SU-DHL-6 (cell line): ENCODE measurements around the gene SF3A1.

Experiments
- EZH2phosphoT487 ChIP-seq: fragments of 200-600 bp; sonication (generic), shearing (Covaris generic); conservative IDR thresholded peaks from 2 replicates; pipeline ENCODE4 v1.6.1; 2018; ENCODE audit warnings: mild to moderate bottlenecking, antibody characterized with exemption, low read length, moderate library complexity, mixed read lengths
- TF ChIP-seq, protein P1 (sequence below): fragments of 200-600 bp; sonication (generic); IDR thresholded peaks from one replicate; pipeline ENCODE4 v1.5.1; 2017; ENCODE audit warnings: antibody characterized with exemption, mild to moderate bottlenecking, low read length, moderate library complexity; ENCODE audit not compliant: insufficient read depth, poor library complexity, severe bottlenecking

GRCh38 chr22:30356449-30357235, at the start of gene SF3A1, which contains the start of gene CCDC157:
- TF ChIP-seq, protein P1, sequence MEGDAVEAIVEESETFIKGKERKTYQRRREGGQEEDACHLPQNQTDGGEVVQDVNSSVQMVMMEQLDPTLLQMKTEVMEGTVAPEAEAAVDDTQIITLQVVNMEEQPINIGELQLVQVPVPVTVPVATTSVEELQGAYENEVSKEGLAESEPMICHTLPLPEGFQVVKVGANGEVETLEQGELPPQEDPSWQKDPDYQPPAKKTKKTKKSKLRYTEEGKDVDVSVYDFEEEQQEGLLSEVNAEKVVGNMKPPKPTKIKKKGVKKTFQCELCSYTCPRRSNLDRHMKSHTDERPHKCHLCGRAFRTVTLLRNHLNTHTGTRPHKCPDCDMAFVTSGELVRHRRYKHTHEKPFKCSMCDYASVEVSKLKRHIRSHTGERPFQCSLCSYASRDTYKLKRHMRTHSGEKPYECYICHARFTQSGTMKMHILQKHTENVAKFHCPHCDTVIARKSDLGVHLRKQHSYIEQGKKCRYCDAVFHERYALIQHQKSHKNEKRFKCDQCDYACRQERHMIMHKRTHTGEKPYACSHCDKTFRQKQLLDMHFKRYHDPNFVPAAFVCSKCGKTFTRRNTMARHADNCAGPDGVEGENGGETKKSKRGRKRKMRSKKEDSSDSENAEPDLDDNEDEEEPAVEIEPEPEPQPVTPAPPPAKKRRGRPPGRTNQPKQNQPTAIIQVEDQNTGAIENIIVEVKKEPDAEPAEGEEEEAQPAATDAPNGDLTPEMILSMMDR, result no peak
- no peak for TF ChIP-seq EZH2phosphoT487
